ENCODE data around the gene GARIN5B. TPM values are rescaled to one million over a fixed set of nuclear protein-coding genes. Genes with fewer than 3 reads are reported as not detected.

GARIN5B gene
- total and polyA plus RNA-seq, 2 of the 13 experiments (the other 11 are each of a cell fraction or from before 2014, with no cell fraction given), result not detected

DNA sequence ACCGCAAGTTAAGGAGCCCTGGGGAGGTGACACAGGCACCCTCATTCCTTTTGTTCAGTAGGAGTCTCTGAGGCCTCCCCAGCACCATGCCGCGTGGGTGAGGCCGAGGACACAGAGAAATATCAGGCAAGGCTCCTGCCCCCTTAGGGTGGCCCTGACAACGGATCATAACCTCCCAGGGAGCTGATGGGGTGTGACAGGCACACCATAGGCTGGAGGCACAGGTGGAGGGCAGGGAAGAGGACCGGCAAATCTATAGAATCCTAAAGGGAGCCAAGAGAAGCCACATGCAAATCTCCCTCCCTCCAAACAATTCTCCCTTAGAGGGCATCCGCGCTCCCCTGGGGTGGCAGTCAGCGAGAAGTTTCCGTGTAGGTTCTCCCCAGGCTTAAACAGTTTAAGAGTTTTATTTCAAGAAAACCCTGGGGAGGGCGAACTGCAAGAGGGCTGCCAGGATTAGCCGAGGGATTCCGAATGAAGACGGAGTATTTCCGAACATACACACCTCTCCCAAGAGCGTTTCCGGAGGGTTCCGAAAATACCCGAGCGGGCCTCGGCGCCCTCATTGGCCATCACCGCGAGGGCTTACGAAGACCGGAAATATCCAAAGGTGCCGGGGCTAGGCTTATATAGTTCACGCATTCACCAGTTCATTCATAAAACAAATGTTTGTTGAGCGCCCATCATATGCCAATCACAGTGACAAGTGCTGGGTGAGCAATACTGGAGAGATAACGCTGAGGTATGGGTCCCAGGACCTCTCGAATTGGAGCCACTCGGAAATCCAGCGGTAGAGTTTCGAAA, 22.1 kb upstream of the GARIN5B start:
- Histone ChIP-seq H3K36me3 (replicated peaks in 1 of 2; ENCODE audit: control insufficient read depth in 1 of 2, insufficient read depth in 2 of 2, low read length in 2 of 2) (peaks cover 13 to 34% of the 10 kb centered on the region in 2 experiments), H4K20me1 (ENCODE audit: insufficient read depth, low read length) (peaks cover 38% of the 10 kb centered on the region), H3K27ac (ENCODE audit: extremely low read length, insufficient read depth, low read length) (peak overlapping the region; percentile 92), H3K4me3 (replicated peaks in 1 of 3; ENCODE audit: insufficient read depth in 1 of 3, low read depth in 2 of 3, low read length in 3 of 3) (peak overlapping the region; percentile 69 to 100 (median 86)), H3K9me3 (ENCODE audit: low read length) (no peaks in the 10 kb centered on the region), H3K79me2 (ENCODE audit: insufficient read depth, low read length) (peaks cover 30% of the 10 kb centered on the region), H3K27me3 (ENCODE audit: control insufficient read depth in 1 of 2, insufficient read depth in 2 of 2, low read length in 2 of 2) (no peaks in the 10 kb centered on the region; a peak in 1 of 5 replicates), H2AFZ (ENCODE audit: low read length) (no peak overlapping the region), H3K9ac (ENCODE audit: insufficient read depth, low read depth, low read length) (peak overlapping the region; percentile 96), H3K4me2 (ENCODE audit: low read depth, low read length) (peak overlapping the region; percentile 96), H3K4me1 (ENCODE audit: insufficient read depth, low read length) (peaks cover 48% of the 10 kb centered on the region)
- intact Hi-C loops (cut with micrococcal nuclease; ENCODE audit: unreplicated experiment) (loop anchor here (1.0 to 5.0 kb wide), 3 partner anchors 53 to 179 kb away; no protein-coding TSS in a partner anchor), in situ Hi-C loops (cut with HindIII; ENCODE audit: extremely low pct_ligation_motif_present, low pct_unique_long_range_greater_than_20kb) (no loop called here)
- DNase-seq (ENCODE audit: low spot score) (peak; percentile 92), ATAC-seq (peak; percentile 90), FAIRE-seq (no peak)
- POLR2A ChIA-PET, result interaction anchor here (1.0 to 9.7 kb wide), 3 partner anchors 12 to 46 kb away, joined by 3 to 62 read pairs (median 3); partner anchors contain the start of genes KMT5C and UBE2S
- BruUV-seq (replicated peaks), result TSS peak; percentile 97
- CTCF ChIA-PET (ENCODE audit: low intra/inter-chr PET ratio, low total read pairs), result no interaction called here
- WGBS (ENCODE audit: low lambda C conversion rate), result 3% methylated on average over 22 of the region's 34 CpGs
- TF ChIP-seq SMYD3 (CRISPR knock-in tag; IDR thresholded peaks at IDR 0.05), result peak; percentile 26; the same call in 1 of the 2 replicates
- TF ChIP-seq CREM (IDR thresholded peaks at IDR 0.05), result no peak
- no peak for TF ChIP-seq CREM (CRISPR knock-in tag; IDR thresholded peaks at IDR 0.05)
- no peak for TF ChIP-seq ZMYM2 (CRISPR knock-in tag; IDR thresholded peaks at IDR 0.05)
- 0 out of 2 replicates have a peak, but pooled peaks have one; percentile 13 for TF ChIP-seq HOXA5 (CRISPR knock-in tag; IDR thresholded peaks at IDR 0.05)
- TF ChIP-seq ZSCAN30 (CRISPR knock-in tag; IDR thresholded peaks at IDR 0.05), result no peak
- no peak; the same call in 1 of the 2 replicates for TF ChIP-seq ZC3H4 (CRISPR knock-in tag; IDR thresholded peaks at IDR 0.05; ENCODE audit: borderline replicate concordance)
- 0 out of 2 replicates have a peak, but pooled peaks have one; percentile 63 for TF ChIP-seq ARID2 (CRISPR knock-in tag; IDR thresholded peaks at IDR 0.05; ENCODE audit: borderline replicate concordance)
- TF ChIP-seq, protein P1, sequence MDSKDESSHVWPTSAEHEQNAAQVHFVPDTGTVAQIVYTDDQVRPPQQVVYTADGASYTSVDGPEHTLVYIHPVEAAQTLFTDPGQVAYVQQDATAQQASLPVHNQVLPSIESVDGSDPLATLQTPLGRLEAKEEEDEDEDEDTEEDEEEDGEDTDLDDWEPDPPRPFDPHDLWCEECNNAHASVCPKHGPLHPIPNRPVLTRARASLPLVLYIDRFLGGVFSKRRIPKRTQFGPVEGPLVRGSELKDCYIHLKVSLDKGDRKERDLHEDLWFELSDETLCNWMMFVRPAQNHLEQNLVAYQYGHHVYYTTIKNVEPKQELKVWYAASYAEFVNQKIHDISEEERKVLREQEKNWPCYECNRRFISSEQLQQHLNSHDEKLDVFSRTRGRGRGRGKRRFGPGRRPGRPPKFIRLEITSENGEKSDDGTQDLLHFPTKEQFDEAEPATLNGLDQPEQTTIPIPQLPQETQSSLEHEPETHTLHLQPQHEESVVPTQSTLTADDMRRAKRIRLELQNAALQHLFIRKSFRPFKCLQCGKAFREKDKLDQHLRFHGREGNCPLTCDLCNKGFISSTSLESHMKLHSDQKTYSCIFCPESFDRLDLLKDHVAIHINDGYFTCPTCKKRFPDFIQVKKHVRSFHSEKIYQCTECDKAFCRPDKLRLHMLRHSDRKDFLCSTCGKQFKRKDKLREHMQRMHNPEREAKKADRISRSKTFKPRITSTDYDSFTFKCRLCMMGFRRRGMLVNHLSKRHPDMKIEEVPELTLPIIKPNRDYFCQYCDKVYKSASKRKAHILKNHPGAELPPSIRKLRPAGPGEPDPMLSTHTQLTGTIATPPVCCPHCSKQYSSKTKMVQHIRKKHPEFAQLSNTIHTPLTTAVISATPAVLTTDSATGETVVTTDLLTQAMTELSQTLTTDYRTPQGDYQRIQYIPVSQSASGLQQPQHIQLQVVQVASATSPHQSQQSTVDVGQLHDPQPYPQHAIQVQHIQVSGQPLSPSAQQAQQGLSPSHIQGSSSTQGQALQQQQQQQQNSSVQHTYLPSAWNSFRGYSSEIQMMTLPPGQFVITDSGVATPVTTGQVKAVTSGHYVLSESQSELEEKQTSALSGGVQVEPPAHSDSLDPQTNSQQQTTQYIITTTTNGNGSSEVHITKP (CRISPR knock-in tag; IDR thresholded peaks at IDR 0.05; ENCODE audit: low read depth), result 0 out of 2 replicates have a peak, but pooled peaks have one; percentile 8
- TF ChIP-seq PBX2 (CRISPR knock-in tag; IDR thresholded peaks at IDR 0.05), result no peak
- no peak for TF ChIP-seq HOXA7 (CRISPR knock-in tag; IDR thresholded peaks at IDR 0.05)
- TF ChIP-seq TOPORS (CRISPR knock-in tag; IDR thresholded peaks at IDR 0.05), result peak; percentile 52
- TF ChIP-seq MAX (IDR thresholded peaks at IDR 0.05), result peak; percentile 57
- 0 out of 2 replicates have a peak, but pooled peaks have one; percentile 40 for TF ChIP-seq ZNF710 (CRISPR knock-in tag; IDR thresholded peaks at IDR 0.05; ENCODE audit: borderline replicate concordance)
- peak; percentile 58 for TF ChIP-seq ZFX (CRISPR knock-in tag; IDR thresholded peaks at IDR 0.05; ENCODE audit: low read depth)
- 0 out of 2 replicates have a peak, but pooled peaks have one; percentile 38 for TF ChIP-seq KDM5B (CRISPR knock-in tag; IDR thresholded peaks at IDR 0.05; ENCODE audit: borderline replicate concordance)
